ENCODE results near the gene SPATA32.
A peak's percentile ranks its signal among the peaks of the same experiment; 100 is the strongest.

Gene SPATA32

GRCh38 chr17:45222014-45222288 is 39.9 kb downstream of the SPATA32 start:
- H3K36me3 ChIP-seq (replicated peaks) = no peaks in the 10 kb centered on the region
- H3K9me3 ChIP-seq = no peaks in the 10 kb centered on the region
- H3K4me1 ChIP-seq = no peaks in the 10 kb centered on the region
- H3K27me3 ChIP-seq (ENCODE audit: low read depth) = peaks cover 37% of the 10 kb centered on the region
- DNase-seq (ENCODE audit: low spot score in 2 of 2) = no peak
- in situ Hi-C loops (cut with MboI; ENCODE audit: low sequenced_read_pairs) = no loop called here
- H3K4me3 ChIP-seq = no peak overlapping the region

DNA sequence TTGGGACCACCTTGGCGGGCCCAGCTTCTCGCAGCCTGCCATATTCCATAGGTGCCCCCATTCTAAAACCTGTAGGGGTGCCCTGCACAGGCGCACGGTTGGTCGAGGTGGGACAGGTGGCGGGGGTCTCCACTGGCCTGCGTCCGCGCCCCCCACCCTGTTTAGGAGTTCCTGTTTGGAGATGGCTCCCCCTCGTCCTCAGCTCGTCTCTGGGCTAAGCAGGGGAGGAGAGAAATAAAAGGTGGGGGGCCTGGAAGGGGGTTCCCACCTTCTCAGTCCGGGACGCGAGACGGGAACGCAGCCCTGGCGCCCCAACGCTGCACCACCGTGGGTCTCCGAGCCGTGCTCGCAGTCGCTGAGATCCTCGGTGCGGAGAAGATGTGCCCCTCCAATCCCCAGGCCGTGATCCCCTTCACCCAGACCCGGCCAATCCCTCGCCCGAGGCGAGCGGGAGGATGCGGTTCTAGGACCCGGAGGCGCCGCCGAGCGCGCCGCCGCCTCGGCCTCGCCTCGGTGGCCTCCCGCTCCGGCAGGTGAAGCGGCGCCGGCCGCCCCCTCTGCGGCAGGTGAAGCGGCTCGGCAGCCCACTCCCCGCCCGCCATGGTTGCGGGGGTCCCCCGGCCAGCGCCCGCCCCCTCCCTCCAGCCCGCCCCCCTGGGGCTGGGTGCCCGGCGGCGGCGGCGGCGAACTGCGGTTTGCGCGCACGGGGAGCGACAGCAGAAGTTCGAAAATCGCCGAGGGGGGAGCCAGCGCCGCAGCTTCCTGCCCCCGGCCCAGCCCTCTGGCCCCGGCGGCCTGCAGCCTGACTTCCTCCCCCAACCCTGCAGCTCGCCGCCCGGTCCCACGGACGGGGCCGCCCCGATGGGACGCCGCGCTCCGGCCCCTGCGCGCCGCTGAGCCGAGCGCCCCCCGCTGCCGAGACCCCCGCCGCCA is 40.5 kb downstream of the SPATA32 start, which contains the start of gene FMNL1:
Gene FMNL1, plus strand, starts transcription at position 805 of the 933 bp plus-strand sequence. CDS start 240 bp downstream, outside the sequence.
- peak in 1 of 2 experiments; percentile 43 for DNase-seq (ENCODE audit: low spot score in 2 of 2)
- H3K9me3 ChIP-seq = no peaks in the 10 kb centered on the region
- H3K27me3 ChIP-seq (ENCODE audit: low read depth) = peaks cover 37% of the 10 kb centered on the region
- in situ Hi-C loops (cut with MboI; ENCODE audit: low sequenced_read_pairs) = no loop called here
- H3K4me3 ChIP-seq = peak within 1 kb of the TSS; percentile 18
- no peaks in the 10 kb centered on the region for H3K4me1 ChIP-seq
- H3K36me3 ChIP-seq (replicated peaks) = no peaks in the 10 kb centered on the region

DNA sequence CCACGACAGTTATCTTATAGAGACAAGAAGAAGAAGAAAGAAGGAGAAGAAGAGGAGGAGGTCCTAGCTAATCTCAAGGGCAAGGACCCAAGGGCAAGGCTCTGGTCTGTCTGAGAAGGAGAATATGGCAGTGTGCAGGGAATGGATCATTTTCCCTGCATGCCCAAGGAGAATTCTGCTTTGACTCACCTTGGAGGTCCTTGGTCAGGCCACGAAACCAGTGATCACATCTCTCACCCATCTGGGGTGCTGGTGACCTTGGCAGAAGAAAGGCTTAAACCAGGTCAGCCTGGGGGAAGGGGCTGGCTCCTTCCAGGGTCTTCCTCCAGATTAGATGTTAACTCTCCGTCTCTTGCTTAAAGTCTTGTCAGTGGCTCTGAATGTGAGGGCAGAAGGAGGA is 41.8 kb downstream of the SPATA32 start:
- peaks cover 37% of the 10 kb centered on the region for H3K27me3 ChIP-seq (ENCODE audit: low read depth)
- H3K4me1 ChIP-seq = no peaks in the 10 kb centered on the region
- no peak for DNase-seq (ENCODE audit: low spot score in 2 of 2)
- H3K4me3 ChIP-seq = no peak overlapping the region
- no peaks in the 10 kb centered on the region for H3K9me3 ChIP-seq
- H3K36me3 ChIP-seq (replicated peaks) = no peaks in the 10 kb centered on the region
- in situ Hi-C loops (cut with MboI; ENCODE audit: low sequenced_read_pairs) = no loop called here

GRCh38 chr17:45218895-45219661 is 42.8 kb downstream of the SPATA32 start:
- in situ Hi-C loops (cut with MboI; ENCODE audit: low sequenced_read_pairs) = loop anchor here (5.0 to 10.0 kb wide), 2 partner anchors 56 to 168 kb away; no protein-coding TSS in a partner anchor
- no peaks in the 10 kb centered on the region for H3K36me3 ChIP-seq (replicated peaks)
- peaks cover 35% of the 10 kb centered on the region for H3K27me3 ChIP-seq (ENCODE audit: low read depth)
- DNase-seq (ENCODE audit: low spot score in 2 of 2) = peak; percentile 66 to 93
- no peaks in the 10 kb centered on the region for H3K4me1 ChIP-seq
- no peaks in the 10 kb centered on the region for H3K9me3 ChIP-seq
- no peak overlapping the region for H3K4me3 ChIP-seq
